Measurements from ENCODE around the gene AFAP1L1.

DNA sequence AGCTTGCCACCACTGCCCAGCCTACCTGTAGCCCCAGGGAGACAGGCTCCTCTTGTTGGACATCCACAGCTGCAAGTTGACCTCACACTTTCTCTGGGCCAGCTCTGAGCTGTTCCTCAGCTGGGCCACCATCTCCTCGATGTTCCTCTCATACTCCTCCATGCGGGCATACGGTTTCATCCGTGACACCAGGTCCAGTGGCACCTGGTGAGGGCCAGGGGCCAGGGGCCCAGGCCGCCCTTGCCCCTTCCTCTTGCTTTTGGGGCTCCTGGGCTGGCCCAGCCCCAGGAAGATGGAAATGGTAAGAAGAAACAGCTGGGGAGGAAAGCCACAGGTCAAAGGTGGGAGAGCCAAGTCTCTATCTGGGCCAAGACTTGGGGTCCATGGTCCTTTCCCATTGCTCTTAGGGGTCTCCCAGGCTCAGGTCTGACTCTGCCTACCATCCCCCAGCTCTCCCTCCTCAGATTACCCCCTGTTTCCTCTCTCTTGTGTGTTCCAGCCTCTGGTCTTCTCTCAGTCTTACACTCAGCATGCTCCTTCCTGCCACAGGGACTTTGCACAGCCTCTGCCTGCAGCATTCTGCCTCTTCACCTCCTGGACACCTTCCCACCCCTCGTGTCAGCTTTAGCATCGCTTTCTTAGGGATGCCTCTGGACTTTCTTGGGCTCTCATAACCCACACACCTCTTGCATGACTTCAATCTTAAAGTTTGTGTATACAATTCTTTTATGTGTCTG is 105.2 kb downstream of the AFAP1L1 start:
- TF ChIP-seq, protein P1, sequence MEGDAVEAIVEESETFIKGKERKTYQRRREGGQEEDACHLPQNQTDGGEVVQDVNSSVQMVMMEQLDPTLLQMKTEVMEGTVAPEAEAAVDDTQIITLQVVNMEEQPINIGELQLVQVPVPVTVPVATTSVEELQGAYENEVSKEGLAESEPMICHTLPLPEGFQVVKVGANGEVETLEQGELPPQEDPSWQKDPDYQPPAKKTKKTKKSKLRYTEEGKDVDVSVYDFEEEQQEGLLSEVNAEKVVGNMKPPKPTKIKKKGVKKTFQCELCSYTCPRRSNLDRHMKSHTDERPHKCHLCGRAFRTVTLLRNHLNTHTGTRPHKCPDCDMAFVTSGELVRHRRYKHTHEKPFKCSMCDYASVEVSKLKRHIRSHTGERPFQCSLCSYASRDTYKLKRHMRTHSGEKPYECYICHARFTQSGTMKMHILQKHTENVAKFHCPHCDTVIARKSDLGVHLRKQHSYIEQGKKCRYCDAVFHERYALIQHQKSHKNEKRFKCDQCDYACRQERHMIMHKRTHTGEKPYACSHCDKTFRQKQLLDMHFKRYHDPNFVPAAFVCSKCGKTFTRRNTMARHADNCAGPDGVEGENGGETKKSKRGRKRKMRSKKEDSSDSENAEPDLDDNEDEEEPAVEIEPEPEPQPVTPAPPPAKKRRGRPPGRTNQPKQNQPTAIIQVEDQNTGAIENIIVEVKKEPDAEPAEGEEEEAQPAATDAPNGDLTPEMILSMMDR (IDR thresholded peaks at IDR 0.05) = no peak
- no peak for TF ChIP-seq EZH2 (IDR thresholded peaks at IDR 0.05)

All from neural progenitor cell (in vitro differentiated cells).